ENCODE data around the gene EML1.

The EML1 gene

DNA sequence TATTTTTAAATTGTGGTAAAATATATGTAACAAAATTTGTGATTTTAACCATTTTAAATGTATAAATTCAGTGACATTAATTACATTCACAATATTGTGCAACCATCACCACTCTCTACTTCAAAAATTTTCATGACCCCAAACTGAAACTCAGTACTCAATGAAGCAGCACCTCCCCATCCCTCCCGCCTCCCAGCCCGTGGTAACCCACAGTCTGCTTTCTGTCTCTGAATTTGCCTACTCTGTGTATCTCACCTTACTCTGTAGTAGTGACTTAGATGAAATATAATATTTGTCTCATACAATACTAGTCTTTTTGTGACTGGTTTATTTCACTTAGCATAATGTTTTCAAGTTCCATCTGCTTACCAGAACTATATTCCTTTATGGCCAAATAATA is 36.2 kb downstream of the EML1 start:
- no peak for DNase-seq (ENCODE audit: low spot score)

DNA sequence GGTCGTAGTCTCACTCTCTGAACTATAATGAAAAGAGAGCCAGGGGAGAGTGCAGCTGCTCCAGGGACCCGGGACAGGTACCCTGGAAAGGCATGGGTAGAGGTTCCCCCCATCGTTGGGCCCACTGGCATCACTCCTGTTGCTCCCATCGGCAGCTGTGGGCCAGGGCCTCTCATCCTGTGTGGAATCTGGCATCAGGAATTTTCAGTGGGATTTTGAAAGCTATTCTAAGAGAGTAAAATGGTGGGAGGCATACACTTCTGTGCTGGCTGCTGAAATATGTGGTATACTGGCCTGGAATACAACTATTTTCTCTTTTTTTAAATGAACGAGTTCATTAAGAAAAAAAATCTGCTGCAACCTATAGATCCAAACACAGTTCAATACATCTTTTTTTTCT is 38.1 kb downstream of the EML1 start:
- DNase-seq (ENCODE audit: low spot score): no peak

DNA sequence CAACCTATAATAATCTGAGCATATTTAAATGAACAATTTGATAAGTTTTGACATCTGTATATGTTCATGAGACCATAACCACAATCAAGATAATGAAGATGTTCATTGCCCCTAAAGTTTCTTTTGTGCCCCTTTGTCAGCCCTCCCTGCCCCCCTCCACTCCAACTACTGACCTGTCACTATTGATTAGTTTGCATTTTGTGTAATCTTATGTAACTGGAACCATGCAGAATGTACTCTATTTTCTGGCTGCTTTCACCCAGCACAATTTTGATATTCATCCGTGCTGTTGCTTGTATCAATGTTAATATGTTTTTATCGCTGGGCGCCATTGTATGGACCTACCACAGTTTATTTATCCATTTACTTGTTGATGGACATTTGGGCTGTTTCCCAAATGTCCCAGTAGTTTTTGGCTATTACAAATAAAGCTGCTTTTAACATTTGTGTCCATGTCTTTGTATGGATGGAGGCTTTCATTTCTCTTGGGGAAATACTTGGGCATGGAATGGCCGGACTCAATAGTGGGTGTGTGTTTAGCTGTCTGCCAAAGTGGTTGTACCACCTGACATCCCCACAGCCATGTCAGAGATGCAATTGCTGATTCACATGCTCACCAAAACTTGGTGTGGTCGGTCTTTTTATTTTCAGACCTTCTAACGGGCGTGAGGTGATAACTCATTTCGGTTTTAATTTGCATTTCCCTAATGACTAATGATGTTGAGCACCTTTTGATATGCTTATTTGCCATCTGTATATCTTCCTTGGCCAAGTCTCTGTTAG is 38.9 kb downstream of the EML1 start:
- DNase-seq (ENCODE audit: low spot score): no peak

DNA sequence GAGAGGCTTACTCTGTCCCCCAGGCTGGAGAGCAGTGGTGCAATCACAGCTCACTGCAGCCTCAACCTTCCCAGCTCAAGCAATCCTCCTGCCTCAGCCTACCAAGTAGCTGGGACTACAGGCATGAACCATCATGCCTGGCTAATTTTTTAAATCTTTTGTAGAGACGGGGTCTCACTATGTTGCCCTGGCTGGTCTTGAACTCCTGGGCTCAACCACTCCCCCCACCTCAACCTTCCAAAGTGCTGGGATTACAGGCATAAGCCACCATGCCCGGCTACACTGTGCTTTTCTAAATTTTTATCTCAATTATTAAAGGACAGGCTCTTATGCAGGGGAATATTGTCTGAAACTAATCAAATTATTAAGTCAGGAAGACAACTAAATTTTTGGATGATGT is 44.6 kb downstream of the EML1 start:
- no peak for DNase-seq (ENCODE audit: low spot score)

DNA sequence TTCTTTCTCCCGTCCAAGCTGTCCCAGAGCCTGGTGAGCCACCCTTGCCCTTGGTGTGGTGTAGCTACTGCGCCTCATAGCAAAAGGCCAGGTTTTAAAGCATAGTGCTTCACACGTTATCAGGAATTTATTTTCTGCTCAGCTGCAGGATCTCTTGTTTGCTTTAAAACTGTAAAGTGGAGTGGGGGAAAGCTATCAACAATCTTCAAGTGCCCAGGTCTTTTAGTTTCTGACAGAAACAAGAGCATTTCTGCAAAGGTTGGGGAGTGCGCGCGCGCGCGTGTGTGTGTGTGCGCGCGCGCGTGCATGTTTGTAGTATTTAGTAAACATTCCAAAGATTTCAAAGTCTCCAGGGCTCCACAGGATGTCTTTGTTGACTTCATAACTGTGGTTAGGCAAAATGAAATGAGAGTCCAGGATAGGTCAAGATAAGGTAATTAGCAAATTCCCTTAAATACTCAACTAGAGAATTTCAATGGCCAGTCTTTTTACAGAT is 45.5 kb downstream of the EML1 start:
- no peak for DNase-seq (ENCODE audit: low spot score)

DNA sequence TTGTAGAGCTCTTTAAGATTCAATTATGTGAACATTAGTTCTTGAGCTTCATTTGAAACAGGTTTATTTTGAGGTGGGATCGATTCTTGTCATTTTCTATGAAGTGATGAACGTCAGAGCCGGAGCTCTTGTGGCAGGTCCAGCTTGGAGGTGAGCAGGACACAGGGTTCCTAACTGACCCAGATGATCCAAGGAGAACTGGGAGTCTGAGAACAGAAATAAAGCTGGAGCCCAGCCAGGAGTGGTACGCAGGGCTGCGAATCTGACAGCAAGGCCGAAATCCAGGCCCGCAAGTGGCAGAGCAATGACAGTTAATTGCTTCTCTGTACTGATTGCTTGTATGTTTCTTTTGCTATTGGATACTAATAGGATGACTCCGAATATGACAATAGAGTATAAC is 46.5 kb downstream of the EML1 start:
- no peak for DNase-seq (ENCODE audit: low spot score)

DNA sequence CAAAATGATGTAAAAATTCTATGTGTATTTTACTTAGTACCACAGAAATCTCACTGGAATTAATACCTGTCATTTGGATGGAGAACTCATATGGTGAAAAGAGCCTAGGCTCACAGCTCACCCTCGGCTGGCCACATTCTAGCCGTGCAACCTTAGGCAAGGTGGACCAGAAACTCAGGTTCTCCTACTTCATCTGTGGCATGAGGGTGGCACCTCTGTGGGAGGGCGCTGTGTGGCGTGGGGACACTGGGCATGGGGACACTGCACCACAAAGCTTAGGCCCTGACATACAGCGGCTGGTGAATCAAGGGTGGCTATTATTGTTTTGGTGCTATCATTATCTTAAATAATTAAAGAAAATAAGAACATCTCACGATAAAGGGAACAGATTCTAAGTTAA is 47.1 kb downstream of the EML1 start:
- no peak for DNase-seq (ENCODE audit: low spot score)

DNA sequence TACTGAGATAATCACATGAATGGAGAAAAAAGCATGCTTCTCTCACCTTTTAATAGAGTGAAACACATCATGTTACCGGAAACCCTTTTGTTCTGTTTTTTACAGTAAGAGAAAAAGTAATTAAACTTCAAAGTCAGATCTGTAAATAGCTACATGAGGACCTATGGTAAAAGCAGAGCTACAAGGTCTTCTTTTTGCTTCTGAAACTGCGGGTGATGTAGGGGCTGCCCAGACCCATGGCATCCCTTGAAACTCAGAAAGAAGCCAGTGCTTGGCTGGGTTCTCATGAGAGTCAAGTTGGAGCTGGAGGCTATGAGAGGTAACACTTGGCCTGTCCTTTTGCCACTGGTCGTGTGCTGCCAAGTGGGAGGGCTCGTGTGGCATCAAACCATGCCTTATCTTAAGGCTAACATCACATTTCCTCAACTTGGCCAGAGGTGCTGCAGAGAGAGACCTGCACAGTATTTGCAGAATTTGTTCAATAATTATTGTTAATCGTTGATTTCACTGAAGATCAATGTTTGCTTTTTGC is 47.6 kb downstream of the EML1 start:
- no peak for DNase-seq (ENCODE audit: low spot score)

DNA sequence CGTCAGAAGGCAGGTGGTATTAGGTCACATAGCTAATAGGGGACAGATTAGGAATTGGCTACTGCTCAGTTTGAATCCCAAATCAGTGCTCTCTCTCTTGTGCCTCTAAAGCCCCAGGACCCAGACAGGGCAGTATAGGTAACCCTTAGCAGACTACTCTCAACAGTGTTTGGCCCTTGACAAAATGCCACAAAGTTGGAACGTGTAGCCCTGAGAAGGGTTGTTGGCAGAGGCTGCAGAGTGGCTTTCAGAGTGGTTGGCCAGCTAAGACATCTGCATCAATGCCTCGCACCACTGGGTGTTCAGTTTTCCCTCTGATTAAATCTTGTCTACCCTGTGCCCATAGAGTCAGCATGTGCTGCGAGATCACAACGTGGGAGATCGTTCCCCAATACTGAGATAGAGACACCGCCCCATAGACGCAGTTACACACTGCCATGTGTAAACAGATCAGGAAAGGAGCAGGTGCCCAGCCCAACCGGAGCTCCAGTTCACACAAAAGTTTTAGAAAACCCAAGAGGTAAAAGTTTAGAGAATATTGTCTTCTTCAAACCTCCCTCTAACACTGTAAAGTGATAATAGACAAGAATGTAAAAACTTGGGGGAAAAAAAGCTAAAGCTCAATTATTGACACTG is 48.3 kb downstream of the EML1 start:
- no peak for DNase-seq (ENCODE audit: low spot score)

DNA sequence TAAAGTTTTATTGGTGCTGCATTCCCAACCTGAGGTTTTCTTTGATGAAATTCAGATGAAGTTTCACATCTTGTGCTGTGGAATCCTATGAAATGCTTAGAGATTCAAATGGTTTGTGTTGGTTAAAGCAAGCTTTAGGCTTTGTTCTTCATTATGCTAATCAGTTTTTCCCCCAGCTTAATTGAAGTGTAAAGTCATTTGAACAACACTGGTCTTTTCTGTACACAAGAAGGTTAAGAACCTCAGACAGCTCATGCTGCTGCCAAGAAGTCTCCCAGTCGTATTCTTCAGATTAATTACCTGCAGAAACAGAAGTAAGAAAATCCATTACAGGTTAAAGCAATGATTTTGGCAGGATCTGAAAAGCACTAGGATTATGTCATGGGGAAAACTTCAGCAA is 48.9 kb downstream of the EML1 start:
- DNase-seq (ENCODE audit: low spot score): no peak

DNA sequence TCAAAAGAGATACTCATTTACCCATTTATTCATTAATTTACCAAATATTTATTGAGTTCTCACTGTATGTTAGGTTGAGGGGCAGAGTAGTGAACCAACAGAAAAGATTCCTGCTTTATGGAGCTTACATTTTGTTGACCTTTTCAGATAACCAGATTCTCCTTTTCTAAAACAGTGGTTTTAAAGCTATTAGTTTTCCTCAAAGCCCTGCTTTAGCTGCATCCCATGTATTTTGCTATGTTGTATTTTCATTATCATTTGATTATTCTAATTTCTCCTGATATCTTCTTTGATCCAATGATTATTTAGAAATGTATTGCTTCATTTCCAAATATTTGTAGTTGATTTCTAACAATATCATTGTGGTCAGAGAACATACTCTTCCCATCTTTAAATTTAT is 53.6 kb downstream of the EML1 start:
- no peak for DNase-seq (ENCODE audit: low spot score)

DNA sequence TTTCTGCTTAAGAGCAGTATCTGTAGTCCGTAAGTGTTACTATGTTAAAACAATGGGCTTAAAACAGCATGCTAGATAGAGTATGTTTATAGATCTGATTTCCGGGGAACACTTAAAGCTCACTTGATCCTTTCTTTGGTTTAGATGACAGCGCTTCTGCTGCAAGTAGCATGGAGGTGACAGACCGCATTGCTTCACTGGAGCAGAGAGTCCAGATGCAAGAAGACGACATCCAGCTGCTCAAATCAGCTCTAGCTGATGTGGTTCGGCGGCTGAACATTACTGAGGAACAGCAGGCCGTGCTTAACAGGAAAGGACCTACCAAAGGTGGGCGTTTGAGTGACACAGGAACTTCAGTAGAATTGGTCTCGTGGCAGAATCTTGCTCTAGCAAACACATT is 57.5 kb downstream of the EML1 start:
- no peak for DNase-seq (ENCODE audit: low spot score)

DNA sequence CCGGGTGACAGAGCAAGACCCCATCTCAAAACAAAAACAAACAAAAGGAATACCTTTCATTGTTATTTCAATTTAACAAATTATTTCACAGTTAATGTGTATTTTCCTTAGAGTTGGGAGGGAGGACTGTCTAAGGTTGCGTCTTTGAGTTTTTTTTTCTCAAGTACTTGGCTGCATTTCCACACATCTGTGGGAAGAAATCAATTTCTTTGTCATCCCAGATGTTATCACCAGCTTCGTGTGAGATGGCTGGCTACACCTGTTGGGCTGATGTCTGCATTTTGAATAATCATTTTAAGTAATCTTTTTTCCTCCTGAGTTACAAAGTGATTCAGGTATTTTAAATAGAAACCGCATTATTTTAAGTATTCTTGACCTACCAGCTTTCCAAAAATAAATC is 59.4 kb downstream of the EML1 start:
- no peak for DNase-seq (ENCODE audit: low spot score)

DNA sequence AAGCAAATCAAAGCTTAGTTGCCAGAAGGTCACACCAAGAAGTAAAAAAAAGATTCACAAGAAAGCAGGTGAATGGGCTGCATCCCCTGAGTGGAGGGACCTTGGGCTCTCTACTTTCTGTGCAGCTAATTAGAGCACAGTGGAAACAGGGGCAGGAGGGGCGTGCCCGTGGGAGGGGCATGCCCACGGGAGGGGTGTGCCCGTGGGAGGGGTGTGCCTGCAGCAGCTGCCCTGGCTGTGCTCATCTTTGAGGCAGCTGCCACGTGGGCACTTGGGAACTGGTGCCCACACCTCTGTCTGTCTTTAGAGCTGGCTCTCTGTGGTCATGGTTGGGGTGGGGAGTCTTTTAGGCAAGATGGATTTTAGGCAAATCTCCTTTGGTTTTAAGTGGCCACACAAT is 60.0 kb downstream of the EML1 start:
- DNase-seq (ENCODE audit: low spot score): no peak

DNA sequence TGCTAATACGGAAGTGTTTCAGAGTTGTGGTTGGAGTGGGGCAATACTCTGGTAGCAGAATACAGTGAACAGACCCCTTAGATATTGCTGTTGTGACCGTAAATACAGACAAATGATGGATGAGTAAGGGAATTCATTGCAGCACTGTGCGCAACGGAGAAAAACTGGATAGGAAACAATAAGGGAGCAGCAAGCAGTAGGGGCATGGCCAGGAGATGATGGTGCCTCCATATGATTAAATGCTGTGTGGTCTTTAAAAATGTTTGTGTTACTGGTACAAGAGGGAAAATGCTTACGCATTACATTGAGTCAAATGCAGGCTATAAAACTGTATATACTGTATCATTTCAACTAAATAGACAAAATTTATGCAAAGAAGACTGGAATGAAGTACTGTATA is 61.6 kb downstream of the EML1 start:
- no peak for DNase-seq (ENCODE audit: low spot score)

DNA sequence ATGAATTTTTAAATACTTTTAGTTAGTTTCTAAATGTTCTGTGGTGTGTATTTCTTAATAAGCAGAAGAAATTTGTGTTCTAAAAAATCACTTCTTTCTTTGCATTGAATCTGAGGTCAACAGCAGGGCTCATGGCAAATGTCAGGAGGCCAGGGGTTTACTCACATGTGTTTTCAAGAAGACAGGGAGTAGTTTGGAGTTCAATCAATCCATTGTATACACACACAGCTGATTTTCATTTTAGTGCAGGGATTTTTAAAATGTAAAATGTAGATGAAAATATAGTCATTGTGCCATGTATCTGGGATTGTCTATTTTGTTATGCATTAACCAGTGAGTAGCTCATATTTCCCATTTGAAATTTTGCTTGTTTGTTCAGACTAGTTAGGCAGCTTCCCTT is 62.1 kb downstream of the EML1 start:
- DNase-seq (ENCODE audit: low spot score): no peak

DNA sequence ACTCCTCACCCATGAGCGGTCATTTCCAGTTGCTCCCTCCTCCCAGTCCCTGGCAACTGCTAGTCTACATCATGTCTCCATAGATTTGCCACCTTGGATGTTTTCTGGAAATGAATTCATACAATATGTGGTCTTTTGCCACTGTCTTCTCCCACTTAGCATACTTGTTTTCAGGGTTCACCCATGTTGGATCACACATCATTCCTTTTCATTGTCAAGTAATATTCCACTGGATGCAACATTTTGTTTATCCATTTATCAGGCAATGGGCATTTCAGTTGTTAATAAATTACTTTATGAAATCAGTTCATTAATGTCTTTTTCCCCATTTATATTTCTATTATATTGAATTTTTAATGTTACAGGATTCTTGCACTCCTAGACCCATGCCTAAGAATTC is 64.3 kb downstream of the EML1 start:
- no peak for DNase-seq (ENCODE audit: low spot score)

DNA sequence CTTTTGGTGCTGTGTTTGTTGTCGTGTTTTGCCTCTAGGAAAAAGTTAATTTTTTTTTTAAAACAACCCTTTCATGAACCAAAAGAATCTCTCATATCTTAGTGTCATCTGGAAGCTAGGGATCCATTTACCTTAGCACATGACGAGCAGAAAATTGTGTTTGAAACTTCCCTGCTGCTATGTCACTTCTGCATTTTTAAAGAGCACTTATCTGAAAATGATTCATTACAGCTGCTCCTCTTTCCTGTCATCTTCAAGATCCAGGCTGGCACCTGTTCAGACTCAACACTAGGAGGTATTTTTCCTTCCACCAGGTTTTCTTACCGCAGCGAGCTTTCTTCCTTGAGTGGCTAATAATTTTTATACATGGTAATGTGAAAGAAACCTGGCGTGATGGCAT is 67.0 kb downstream of the EML1 start:
- DNase-seq (ENCODE audit: low spot score): no peak

DNA sequence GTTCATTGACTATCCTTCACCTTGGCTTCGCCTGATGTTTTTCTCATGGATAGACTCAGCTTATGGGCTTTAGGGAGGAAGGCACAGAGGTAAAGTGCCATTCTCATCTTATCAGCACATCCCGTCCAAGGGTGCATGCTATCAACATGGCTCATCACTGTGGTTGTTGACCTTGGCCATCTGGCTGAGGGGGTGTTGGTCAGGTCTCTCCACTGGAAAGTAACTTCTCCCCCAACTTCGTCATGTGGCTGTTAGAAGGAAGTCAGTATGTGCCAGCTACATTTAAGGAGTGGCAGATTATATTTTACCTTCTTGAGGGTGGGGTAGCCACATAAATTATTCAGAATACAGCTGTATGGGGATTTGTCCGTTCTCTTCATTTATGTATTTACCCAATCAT is 68.9 kb downstream of the EML1 start:
- DNase-seq (ENCODE audit: low spot score): no peak

DNA sequence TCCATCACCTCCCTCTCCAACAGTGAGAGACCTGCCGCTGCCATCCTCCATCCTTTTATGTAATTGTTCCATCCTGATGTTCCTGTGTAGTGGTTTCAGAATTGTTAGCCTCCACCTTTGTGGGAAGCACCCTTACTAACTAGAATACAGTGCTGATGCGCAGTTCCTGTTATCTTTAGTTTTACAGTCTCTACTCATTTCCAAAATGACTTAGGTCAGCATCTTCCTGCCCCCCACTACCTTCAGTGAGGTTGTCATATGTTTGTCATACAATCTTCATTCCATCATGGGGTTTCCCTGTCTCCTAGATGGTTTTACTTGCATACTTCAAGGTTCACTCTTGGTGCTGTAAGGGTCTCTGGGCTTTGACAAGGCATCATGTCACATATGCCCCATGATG is 69.8 kb downstream of the EML1 start:
- DNase-seq (ENCODE audit: low spot score): no peak

DNA sequence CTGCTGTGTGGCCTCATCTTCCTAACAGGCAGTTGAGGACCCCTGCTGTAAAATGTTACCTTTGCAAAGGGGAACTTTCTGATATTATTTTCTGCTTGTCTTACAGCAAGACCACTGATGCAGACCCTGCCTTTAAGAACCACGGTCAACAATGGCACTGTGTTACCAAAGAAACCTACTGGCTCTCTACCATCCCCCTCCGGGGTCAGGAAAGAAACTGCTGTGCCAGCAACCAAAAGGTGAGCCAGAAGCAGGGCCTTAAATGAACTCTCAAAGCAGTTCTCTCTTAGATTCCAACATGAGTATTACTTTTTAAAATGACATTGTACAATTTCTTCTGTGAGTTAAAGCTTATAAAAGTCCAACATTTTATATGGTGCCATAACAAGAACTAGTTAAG is 72.2 kb downstream of the EML1 start:
- DNase-seq (ENCODE audit: low spot score): no peak

DNA sequence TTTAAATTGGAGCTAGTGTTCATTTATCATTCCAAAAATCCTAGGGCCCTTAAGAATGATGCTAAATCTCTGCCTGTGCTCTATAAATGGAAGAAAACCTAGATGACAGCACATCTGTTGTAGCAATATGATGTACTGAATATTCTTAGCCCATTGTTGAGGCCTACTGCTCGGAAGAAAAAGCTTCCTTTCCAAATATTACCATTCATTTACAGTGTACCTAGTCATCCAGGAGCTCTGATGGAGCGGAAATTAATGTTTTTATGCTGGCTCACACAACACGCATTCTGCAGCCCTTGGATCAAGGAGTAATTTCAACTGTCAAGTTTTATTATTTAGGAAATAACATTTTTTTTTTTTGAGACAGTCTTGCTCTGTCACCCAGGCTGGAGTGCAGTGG is 77.4 kb downstream of the EML1 start:
- DNase-seq (ENCODE audit: low spot score): no peak

DNA sequence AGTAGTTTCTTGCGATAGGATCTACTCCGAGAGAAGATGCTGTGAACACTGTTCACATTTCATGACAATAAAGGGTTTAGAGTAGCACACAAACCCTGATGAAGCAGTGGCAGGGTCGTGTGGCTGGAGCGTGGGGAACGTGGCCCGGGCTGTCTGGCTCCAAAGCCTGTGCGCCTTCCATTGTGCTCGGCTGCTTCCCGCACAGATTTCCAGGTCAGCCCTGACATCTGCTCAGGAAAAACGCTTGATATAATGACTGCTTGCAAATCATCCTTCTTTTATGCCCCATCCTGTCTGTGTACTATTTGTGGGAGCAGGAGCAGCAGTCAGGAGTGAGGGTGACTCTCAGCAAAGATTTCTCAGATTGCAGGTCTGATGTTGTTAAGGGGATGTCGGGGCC is 78.6 kb downstream of the EML1 start:
- DNase-seq (ENCODE audit: low spot score): no peak

All from left forelimb (tissue), 1 donor.